ENCODE data around the gene TPPP.
"Not testable (repeated sequence)": the region's sequence is repeated elsewhere in the genome, so short reads cannot be mapped to it uniquely, and the experiment has no call there.

The TPPP gene

DNA sequence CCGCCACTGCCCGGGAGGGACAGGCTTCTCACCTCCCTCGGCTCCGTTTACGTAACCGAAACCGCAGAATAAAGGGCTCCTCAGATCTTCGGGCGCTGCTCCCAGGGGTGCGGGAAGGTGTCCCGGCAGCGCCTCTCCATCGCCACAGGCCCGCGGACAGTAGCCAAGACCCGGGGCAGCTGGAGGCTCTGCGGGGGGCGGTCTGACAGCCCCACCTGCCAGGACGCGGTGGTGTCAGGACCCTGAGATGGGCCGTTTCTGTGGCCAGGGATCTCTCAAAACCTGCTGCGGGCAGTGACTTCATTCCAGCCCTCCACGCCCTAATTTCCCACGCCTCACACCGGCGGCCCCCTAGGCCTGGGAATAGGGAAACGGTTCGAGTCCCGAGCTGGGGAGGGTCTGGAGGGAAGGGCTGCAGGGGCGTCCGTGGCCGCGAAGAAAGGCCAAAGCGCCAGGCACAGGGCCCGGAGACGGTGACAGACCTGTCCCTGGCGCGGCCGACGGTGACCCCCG, 567 bp downstream of the TPPP start:
- not testable (repeated sequence) for DNase-seq

DNA sequence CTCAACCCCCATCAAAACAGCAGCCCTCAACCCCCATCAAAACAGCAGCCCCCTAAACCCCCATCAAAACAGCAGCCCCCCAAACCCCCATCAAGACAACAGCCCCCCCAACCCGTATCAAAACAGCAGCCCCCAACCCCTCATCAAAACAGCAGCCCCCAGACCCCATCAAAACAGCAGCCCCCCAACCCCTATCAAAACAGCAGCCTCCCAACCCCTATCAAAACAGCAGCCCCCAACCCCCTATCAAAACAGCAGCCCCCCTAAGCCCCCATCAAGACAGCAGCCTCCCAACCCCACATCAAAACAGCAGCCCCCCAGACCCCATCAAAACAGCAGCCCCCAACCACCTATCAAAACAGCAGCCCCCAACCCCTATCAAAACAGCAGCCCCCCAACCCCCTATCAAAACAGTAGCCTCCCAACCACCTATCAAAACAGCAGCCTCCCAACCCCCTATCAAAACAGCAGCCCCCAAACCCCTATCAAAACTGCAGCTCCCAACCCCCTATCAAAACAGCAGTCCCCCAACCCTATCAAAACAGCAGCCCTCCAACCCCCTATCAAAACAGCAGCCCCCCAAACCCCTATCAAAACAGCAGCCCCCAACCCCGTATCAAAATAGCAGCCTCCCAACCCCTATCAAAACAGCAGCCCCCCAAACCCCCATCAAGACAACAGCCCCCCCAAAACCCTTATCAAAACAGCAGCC, 1.2 kb downstream of the TPPP start:
- no peak for DNase-seq

DNA sequence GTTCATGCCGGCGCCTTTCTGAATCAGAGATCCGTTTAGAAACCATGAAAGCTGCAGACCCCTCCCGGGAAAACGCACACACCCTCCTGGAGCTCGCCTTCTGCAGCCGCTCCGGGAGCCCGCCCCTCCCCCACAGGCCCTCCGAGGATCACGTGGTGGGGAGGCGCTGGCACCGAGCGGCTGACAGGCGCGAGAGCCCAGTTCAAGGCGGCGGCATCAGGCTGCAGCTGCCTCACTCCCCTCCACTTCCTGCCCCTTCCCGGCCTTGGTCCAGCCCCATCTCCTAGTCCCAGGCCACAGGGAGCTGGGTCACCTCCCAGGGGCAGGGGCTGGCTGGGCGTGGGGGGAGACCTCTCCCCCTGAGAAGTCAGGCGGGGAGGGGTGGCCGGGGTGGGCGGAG, 2.1 kb downstream of the TPPP start:
- not testable (repeated sequence) for DNase-seq

DNA sequence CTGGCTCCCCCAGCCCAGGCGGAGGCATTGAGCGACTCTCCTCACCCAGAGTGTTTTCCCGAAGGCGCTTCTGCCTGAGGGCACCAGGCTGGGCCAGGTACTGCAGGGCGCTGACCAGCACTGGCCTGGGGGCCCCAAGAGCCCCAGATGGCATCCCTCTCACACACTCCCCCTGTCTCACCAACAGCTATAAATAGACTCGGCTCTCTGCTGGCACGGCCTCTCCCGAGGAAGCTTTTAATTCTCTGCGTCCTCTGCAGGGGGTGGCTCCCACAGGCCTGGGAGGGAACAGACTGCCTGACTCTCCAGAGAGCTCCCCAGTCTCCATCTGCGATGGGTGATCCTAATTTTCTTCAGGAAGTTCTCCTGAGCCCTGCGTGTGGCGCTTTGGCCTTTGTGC, 2.9 kb downstream of the TPPP start:
- not testable (repeated sequence) for DNase-seq

DNA sequence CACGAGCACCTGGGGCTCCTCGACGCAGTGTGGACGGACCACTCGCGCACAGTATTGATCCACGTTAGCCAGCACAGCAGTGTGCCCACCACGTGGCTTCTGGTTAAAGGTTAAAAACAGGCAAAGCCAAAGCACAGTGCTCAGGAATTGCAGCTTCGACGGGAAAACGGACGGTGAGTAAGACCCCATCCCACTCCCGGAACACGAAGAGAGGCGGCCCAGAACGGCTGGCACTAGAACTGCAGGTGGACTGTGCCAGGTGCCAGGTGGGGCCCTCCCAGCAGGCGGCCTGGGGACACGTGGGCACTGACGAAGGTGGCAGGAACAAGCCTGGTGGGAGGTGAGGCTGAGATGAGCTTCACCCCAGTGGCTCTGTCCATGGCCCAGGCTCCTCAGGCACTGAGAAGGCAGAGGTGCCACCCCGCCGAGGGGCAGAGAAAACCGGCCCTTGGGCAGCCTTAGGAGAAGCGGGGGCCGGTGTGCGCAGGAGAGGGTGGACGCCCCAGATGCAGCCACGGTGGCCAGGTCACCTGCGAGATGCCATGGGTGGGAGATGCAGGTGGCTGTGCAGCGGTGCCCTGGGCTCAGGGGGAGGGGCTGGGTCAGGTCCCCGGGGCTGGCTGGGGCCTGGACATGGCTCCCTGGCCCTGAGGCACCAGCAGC, 4.7 kb downstream of the TPPP start:
- not testable (repeated sequence) for DNase-seq

DNA sequence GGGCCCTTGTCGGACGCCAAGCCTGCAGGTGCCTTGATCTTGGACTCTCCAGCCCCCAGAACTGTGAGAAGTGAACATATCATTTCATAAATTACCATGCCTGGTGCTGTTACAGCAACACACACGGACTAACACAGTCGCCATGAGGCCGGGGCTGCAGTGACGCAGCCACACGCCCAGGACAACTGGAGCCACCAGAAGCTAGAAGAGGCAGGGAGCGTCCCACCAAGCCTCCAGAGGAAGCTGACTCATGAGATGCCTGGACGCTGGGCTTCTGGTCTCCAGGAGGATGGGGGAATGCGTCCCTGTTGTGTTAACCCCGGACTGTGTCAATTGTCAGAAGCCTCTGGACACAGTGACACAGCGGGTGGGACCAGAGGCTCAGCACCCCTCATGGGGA, 6.2 kb downstream of the TPPP start:
- DNase-seq: not testable (repeated sequence)

DNA sequence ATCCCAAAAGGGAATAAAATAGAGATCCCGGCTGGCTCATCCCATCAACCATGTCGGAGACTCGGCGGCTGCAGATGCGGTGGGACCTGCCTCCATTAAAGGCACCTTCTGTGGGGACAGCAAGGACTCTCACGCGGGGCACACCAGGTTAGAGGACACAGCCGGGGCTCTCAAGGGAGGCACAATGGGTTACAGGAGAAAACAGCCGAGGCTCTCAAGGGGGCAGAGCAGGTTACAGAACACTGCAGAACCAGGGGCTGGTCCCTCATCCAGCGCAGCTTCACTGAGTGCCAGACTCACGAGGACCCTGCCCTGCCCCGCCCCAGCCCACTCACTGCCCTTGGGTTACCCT, 7.0 kb downstream of the TPPP start:
- DNase-seq: not testable (repeated sequence)

DNA sequence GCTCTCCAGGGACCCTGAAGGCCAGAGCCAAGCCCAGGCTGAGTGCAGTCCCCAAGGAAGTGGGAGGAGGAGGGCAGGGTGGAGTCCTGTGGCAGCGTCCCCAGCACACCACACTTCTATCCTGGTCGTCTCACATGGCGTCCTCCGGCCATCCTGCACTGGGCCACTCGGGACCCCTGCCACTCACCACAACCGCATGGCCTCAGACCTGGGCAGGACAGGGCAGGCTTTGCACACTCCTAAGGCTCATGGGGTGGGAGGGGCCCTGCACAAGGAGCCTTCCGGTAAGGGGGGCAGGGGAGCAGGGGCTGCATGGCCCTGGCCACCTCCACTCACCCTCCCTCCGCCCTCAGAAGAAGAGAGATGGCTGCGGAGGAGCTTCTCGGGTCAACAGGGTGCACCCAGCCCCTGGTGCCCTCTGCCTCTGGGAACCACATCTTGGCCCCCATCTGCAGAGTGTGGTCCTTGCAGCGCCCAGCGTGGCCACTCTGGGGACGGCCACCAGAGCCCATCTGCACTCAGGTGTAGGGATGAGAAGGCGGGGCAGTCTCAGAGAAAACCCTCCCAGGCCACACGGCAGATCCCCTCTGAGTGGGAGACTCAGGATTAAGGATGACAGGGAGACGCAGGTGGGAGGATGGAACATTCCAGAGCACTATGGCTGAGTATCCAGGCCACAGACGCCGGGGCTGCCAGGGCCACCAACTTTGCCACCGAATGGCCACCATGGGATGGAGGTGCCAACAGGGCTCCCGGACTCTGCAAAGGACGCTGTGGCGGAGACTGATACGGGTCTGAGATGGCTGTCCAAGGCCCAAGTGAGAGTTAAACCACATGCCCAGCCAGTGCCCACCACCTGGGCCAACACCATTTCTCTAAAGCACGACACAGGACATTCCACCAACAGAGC, 7.6 kb downstream of the TPPP start:
- DNase-seq: no peak

DNA sequence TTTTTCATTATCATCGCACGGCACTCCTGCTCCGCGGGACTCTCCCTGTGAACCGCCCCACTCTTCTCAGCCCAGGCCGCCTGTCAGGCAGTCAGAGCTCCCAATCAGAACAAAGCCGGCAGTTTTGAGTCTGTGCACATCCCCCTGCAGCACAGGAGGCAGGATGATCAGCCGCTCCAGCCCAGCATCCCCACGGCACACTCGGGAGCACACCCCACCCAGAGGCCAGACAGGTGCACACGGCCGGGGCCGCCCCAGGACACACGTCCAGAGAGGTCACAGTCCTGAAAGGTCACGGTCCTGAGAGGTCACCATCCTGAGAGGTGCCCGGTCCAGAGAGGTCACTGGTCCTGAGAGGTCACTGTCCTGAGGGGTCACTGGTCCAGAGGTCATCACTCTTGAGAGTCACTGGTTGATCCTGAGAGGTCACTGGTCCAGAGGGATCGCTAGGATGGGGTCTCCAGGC, 8.4 kb downstream of the TPPP start:
- DNase-seq: no peak

DNA sequence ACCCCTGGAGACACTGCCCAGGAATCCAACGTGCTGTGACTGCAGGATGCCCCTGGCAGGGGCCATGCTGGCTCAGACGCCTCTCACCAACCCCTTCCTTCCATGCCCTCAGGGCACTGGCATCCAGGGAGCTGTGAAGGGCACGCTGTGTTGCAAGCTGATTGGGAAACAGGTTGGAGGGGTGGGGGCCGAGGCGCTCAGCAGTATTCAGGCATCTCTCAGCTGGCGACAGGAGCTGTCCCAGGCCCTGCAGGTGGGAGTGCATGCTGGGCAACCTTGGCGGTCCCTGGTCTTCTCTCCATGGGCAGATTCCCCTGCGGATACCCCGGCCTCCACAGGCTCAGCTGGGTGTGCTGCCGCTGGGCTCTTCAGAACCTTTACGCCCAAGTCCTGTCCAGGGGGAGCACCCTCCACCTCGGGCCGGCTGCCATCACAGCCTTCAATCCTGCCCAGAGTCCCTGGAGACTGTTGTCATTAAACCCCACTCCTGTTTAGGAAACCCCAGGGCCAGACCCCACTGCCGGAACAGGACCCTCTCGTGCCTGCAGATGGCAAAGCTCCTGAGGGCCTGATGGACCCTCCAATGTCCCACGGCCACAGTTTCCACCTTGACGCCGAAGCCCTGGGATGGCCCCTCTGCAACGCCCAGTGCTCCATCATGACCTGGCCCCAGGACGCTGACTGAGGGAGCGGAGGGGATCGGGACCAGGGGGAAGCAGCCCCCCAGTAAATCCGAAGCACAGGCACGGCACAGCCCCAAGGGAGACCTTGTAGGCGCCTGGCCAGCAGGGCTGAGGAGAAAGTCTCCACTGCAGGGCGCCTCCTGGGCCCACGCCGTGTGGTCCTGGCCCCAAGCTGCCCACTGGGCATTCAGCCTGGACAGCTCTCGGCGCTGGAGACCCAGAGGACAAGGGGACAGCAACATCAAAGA, 9.3 kb downstream of the TPPP start:
- no peak for DNase-seq

DNA sequence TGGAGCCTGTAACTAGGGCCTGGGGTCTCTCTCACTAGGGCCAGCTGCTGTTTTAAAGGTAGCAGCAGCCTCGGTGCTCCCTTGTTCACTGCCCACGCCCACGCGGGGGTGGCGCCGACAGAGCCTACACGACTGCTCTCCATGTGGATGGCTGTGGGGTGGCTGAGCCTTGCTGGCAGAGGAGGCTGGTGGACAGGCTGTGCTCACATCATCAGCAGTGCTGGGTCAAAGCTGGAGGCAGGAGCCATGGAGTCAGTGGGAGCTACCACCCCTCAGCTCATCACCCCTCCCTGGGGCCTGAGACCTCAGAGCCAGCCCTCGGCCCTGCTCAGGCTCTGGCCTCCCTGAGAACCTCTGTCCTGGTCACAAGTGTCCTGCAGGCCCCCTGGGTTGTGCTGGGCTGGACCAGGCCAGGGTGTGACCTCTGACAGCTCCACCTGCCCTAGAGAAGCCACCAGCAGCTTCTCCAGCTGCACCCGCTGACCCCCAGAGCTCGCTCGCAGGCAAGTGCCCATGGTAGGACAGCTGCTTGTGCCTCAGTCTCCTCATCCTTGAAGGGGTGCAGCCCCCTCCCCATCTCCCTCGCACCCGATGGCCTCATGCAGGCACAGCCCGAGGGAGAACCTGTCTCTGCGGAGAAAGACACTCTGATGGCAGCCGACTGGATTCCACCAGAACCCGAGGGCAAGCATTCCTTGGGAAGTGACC, 10.3 kb downstream of the TPPP start:
- DNase-seq: not testable (repeated sequence)

DNA sequence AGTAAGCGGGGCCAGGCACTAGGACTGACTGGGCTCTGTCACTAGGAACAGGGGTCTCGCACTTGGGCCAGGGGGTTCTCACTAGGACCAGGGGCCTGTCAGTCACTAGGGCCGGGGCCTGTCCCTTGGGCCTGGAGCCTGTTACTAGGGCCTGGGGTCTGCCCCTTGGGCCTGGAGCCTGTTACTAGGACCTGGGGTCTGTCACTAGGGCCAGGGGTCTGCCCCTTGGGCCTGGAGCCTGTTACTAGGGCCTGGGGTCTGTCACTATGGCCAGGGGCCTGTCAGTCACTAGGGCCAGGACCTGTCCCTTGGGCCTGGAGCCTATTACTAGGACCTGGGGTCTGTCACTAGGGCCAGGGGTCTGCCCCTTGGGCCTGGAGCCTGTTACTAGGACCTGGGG, 10.9 kb downstream of the TPPP start:
- DNase-seq: not testable (repeated sequence)

DNA sequence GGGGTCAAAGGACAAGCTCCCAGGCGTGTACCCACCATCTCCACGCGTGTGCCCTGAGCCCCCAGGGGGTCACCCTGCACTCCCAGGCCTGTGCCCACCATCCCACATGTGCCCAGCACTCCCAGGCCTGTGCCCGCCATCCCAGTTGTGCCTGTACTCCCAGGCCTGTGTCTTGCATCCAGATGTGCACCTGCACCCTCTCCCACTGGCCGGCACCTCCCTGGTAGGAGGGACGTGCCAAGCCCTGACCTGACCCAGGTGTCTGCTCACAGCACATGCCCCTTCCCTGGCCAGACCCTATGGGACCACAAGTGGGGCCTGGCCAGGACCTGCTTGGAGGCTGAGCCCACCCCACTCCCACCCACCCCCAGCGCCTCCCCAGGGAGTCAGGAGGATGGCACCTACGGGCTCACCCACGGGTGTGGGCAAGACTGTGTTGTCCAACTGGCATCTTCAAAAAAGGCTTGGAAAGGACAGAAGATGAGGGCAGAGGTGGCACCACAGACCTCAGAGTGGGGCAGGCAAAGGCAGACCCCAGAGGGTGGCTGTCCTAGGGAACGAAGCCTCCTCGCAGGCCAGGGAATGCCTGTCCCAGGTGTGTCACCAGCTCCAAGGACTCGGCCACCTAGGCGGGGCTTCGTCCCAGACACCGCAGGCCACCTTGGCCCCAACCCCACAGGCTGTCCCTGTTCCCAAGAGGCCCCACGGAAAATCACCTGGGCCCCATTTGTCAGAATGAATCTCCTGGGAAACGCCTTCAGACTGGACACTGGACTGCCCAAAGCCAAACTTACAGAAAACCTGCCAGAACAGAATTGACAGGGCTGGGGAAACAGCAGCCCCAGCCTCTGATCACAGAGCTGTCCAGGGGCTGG, 11.6 kb downstream of the TPPP start:
- not testable (repeated sequence) for DNase-seq

DNA sequence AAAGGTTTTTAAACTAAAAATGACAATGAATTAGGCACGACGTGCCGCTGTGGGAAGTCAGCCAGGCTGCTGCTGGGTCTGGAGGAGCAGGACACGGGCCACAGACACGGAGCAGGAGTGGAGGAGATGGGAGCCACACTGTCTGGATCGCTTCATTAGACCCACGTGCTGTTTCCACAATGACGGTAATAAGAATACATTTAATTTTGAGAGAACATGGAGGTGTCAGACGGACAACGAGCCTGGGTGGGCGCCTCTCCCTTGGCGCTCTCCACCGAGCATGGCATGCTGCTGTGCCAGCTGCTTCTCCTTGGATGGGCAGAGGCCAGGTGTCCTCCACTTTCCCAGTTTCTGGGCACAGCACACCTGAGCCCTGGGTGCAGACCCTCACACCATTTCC, 12.3 kb downstream of the TPPP start:
- not testable (repeated sequence) for DNase-seq

DNA sequence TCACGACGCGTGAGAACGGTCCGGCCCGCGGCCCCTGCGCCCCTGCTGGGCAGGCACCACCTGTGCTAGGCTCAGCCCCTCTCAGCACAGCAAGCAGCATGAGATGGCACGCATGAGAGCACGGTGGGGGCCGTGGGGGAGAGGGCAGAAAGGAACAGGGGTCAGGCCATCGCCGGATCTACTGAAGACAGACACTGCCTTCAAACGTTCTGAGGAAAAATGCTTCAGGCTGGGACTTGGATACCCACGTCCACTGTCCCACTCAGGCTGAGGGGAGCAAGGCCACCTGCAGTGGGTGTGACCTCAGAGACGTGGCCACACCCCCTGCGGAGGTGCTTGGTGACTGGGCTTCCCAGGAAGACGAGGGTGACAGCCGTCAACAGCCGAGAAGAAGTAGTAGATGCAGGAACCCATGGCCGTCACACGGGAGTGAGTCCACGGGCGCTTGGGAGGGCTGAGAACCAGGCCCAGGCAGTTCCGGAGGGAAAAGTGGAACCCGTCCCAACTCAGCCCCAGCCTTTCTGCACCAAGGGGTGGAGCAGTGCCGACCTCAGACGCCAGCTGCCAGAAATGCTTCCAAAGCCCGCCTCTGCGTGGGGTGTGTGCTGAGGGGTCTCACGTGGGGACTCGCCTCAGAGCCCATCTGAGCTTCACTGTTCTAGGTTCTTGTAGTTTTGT, 12.9 kb downstream of the TPPP start:
- DNase-seq: not testable (repeated sequence)

DNA sequence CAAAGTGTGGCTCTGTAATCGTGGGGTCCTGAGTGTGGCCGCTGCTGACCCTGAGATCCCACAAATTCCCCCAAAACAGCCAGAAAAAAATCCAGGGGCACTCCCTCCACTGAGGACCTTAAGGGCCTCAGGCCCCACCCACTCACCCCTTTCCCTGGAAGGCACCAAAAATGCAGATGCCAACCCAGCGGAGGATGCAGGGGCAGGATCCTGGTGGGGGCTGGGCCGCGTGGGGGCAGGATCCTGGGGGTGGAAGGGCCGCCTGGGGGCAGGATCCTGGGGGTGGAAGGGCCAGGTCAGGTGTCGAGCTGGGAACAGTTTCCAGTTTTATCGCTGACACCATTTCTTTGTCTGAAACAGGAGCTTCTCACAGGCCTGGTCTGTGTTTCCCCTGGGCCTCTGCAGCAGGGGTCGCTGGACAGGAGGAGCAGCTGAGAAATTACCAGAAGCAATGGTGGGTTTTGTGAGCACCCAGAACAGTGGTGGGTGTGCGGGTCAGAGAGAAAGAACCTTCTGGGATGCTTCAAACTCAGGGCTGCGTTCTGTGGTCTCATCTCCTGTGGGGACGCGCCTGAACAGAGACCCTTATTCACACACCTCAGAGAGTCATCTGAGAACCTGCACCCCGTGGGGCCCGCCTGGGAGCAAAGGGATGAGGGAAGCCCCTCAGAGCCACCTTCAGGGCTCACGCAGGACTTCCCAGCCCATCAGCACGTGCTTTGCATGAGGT, 13.8 kb downstream of the TPPP start:
- not testable (repeated sequence) for DNase-seq

DNA sequence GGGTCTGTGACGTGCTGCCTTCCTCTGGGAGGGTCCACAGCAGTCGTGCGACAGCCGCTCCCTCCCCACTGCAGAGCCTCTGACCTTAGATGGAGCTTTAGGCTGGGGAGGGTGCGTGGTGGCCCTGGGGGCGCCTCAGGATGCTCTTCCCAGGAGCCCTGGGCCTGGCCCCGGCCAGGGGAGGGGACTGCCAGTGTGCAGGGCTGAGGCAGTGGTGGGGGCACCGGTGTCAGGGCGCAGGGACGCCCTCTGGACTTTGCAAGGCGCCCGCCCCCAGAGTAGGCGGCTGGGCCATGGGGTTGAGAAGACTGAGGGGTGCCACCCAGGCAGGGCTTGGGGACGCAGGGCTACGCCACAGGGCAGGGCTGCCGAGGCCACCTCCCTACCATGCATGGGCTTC, 14.6 kb downstream of the TPPP start:
- DNase-seq: not testable (repeated sequence)

DNA sequence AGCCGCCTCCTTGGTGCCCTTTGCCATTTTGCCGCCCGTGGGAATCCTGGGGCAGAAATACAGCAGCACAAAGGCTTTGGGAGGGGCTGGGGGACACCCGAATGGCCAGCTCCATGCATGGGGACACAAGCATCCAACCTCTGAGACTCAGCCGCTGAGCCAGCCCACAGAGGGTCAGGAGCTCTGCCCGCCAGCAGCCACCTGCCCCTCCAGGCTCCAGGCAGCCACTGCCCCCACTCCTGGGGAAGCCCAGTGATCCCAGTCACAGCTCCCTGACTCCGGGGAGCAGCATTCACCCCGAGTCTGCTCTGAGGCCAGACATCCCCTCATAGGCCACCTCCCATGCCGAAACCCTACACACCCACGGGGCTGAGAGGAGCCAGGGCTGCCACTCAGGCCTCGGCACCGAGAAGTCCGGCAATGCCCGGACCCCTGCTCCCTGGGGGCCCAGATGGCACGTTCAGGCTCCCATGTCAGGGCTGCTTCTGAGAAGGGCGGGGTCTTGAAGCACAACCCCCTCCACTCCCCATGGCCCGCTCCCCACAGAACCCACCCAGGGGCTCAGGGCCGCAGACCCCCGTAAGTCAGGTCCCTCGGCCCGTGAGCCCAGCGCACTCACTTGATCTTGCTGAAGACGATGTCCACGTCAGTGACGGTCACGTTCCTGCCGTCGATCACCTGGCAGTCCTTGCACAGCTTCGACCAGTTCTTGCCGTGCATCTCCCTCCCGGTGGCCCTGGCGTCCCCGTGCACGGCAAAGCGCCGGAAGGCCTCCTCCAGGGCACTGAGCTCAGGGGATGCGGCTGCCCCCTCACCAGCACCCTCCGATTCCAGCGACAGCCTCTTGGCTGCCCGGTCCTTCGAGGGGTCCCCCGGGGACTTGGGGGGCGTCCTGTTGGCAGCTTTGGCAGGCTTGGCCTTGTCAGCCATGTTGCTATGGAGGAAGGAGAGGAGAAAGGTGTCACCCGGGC, 15.7 kb downstream of the TPPP start:
- no peak for DNase-seq
